ENCODE results near the gene TRMT44. TPM values are rescaled to one million over a fixed set of nuclear protein-coding genes. Genes with fewer than 3 reads are reported as not detected.
"Not testable (repeated sequence)": the region's sequence is repeated elsewhere in the genome, so short reads cannot be mapped to it uniquely, and the experiment has no call there.

Gene TRMT44
- polyA plus RNA-seq, 3 donors = 4.9 to 7.5 (median 6.6) TPM

- no peaks in the 10 kb centered on the region for H3K36me3 Mint-ChIP-seq
- Histone ChIP-seq H3K9me3 (replicated peaks in 1 of 2; ENCODE audit: control insufficient read depth in 1 of 2, insufficient read depth in 1 of 2, low read length in 2 of 2) (no peaks in the 10 kb centered on the region), H3K4me2 (replicated peaks; ENCODE audit: extremely low read depth, low read length, poor library complexity, severe bottlenecking) (no peak overlapping the region), H3K79me2 (ENCODE audit: insufficient read depth, low read length) (no peaks in the 10 kb centered on the region), H2AFZ (ENCODE audit: insufficient read depth, low read depth, low read length, poor library complexity, severe bottlenecking) (no peak overlapping the region), H3K4me1 (ENCODE audit: control insufficient read depth in 1 of 2, insufficient read depth in 2 of 2, low read length in 2 of 2) (no peaks in the 10 kb centered on the region), H3K4me3 (replicated peaks in 1 of 3; ENCODE audit: low read depth in 2 of 3, low read length in 3 of 3) (no peak overlapping the region), H3K27ac (ENCODE audit: low read depth in 1 of 2, low read length in 2 of 2) (no peak overlapping the region), H3K27me3 (ENCODE audit: control insufficient read depth in 2 of 2, insufficient read depth in 2 of 2, low read length in 2 of 2) (no peaks in the 10 kb centered on the region), H3K36me3 (replicated peaks in 1 of 2; ENCODE audit: control insufficient read depth in 1 of 2, insufficient read depth in 2 of 2, low read length in 2 of 2) (no peaks in the 10 kb centered on the region), H4K20me1 (ENCODE audit: insufficient read depth, low read length) (no peaks in the 10 kb centered on the region), H3K9ac (ENCODE audit: insufficient read depth, low read length, poor library complexity, severe bottlenecking) (no peak overlapping the region)
- intact Hi-C loops (cut with micrococcal nuclease) = no loop called here
- 99% methylated on average over 10 of the region's 11 CpGs for WGBS (ENCODE audit: insufficient coverage)
- no peaks in the 10 kb centered on the region for H3K4me1 Mint-ChIP-seq
- no peak for DNase-seq
- TF ChIP-seq CTCF (IDR thresholded peaks at IDR 0.05) = no peak
- H3K9me3 Mint-ChIP-seq = no peaks in the 10 kb centered on the region
- no peak overlapping the region for H3K4me3 Mint-ChIP-seq
- H3K27ac Mint-ChIP-seq = no peak overlapping the region
- peaks cover 0 to 2% (median 2%) of the 10 kb centered on the region in 3 donors for H3K27me3 Mint-ChIP-seq (ENCODE audit: low read depth in 3 of 3)
These were observed 71.9 kb downstream of the TRMT44 start for GRCh38 chr4:8512510-8512909.

GRCh38 chr4:8513080-8513479, 72.5 kb downstream of the TRMT44 start:
- H4K20me1 ChIP-seq (ENCODE audit: insufficient read depth, low read length); H3K4me1 ChIP-seq (ENCODE audit: control insufficient read depth in 1 of 2, insufficient read depth in 2 of 2, low read length in 2 of 2); H3K4me2 ChIP-seq (replicated peaks; ENCODE audit: extremely low read depth, low read length, poor library complexity, severe bottlenecking); H3K9me3 Mint-ChIP-seq; intact Hi-C loops (cut with micrococcal nuclease); H3K4me1 Mint-ChIP-seq; DNase-seq; H3K4me3 ChIP-seq (replicated peaks in 1 of 3; ENCODE audit: low read depth in 2 of 3, low read length in 3 of 3); H3K27me3 Mint-ChIP-seq (ENCODE audit: low read depth in 3 of 3); H3K4me3 Mint-ChIP-seq; H3K36me3 Mint-ChIP-seq; H2AFZ ChIP-seq (ENCODE audit: insufficient read depth, low read depth, low read length, poor library complexity, severe bottlenecking); H3K27me3 ChIP-seq (ENCODE audit: control insufficient read depth in 2 of 2, insufficient read depth in 2 of 2, low read length in 2 of 2); H3K27ac ChIP-seq (ENCODE audit: low read depth in 1 of 2, low read length in 2 of 2); H3K79me2 ChIP-seq (ENCODE audit: insufficient read depth, low read length); H3K9ac ChIP-seq (ENCODE audit: insufficient read depth, low read length, poor library complexity, severe bottlenecking); H3K27ac Mint-ChIP-seq; H3K9me3 ChIP-seq (replicated peaks in 1 of 2; ENCODE audit: control insufficient read depth in 1 of 2, insufficient read depth in 1 of 2, low read length in 2 of 2); H3K36me3 ChIP-seq (replicated peaks in 1 of 2; ENCODE audit: control insufficient read depth in 1 of 2, insufficient read depth in 2 of 2, low read length in 2 of 2): not testable (repeated sequence)
- WGBS (ENCODE audit: insufficient coverage) = 43% methylated on average over 1 of the region's 4 CpGs

Data from CD14-positive monocyte (primary cell).